Loucy (cell line): ENCODE data around the gene BCL2L13.

Source experiments
- H2AFZ ChIP-seq: fragments of 200-600 bp; sonication (generic); 2 replicates; pipeline ENCODE4 v1.6.0; 2016; ENCODE audit warnings: antibody characterized with exemption, mild to moderate bottlenecking, low read length, moderate library complexity
- H3F3A ChIP-seq: fragments of 200-600 bp; 2 replicates; pipeline ENCODE4 v1.6.0; 2016; ENCODE audit warnings: antibody characterized with exemption, low read depth, mild to moderate bottlenecking
- H3K27me3 ChIP-seq: fragments of 200-600 bp; sonication (generic); 2 replicates; pipeline ENCODE4 v1.6.1; 2014; ENCODE audit warnings: low read length, mild to moderate bottlenecking; ENCODE audit not compliant: insufficient read depth, poor library complexity, severe bottlenecking
- H3K36me3 ChIP-seq: fragments of 200-600 bp; sonication (generic); 2 replicates; pipeline ENCODE4 v1.6.1; 2016; ENCODE audit warnings: low read length; ENCODE audit not compliant: insufficient read depth
- H3K4me1 ChIP-seq: fragments of 200-600 bp; sonication (generic); 2 replicates; pipeline ENCODE4 v1.5.1; 2014; ENCODE audit warnings: low read length, mild to moderate bottlenecking; ENCODE audit not compliant: insufficient read depth, poor library complexity, severe bottlenecking
- H3K4me2 ChIP-seq: fragments of 200-600 bp; sonication (generic); 2 replicates; pipeline ENCODE4 v1.6.0; 2014; ENCODE audit warnings: antibody characterized with exemption, low read length, low read depth, mild to moderate bottlenecking; ENCODE audit not compliant: poor library complexity, severe bottlenecking
- H3K4me3 ChIP-seq: fragments of 200-600 bp; sonication (generic); 2 replicates; pipeline ENCODE4 v1.5.1; 2014; ENCODE audit warnings: low read length, mild to moderate bottlenecking, mixed read lengths; ENCODE audit not compliant: poor library complexity, severe bottlenecking
- H3K79me2 ChIP-seq: fragments of 200-600 bp; sonication (generic); 2 replicates; pipeline ENCODE4 v1.6.1; 2014; ENCODE audit warnings: low read length; ENCODE audit not compliant: insufficient read depth
- H3K9ac ChIP-seq: fragments of 200-600 bp; sonication (generic); 2 replicates; pipeline ENCODE4 v1.6.0; 2014; ENCODE audit warnings: mild to moderate bottlenecking, low read depth, low read length, moderate library complexity; ENCODE audit not compliant: poor library complexity, severe bottlenecking
- H3K9me2 ChIP-seq: fragments of 200-600 bp; sonication (generic); replicated peaks from 2 replicates; pipeline ENCODE4 v1.6.1; 2016; ENCODE audit warnings: low read depth, low read length, mixed read lengths
- H3K9me3 ChIP-seq: fragments of 200-600 bp; sonication (generic); 2 replicates; pipeline ENCODE4 v1.6.1; 2014; ENCODE audit warnings: mild to moderate bottlenecking, antibody characterized with exemption, low read length, low read depth; ENCODE audit not compliant: insufficient read depth
- H4K20me1 ChIP-seq: fragments of 200-600 bp; sonication (generic); 2 replicates; pipeline ENCODE4 v1.6.0; 2014; ENCODE audit warnings: antibody characterized with exemption, low read length, mild to moderate bottlenecking; ENCODE audit not compliant: insufficient read depth, poor library complexity, severe bottlenecking
- CTCF ChIP-seq: fragments of 200-600 bp; sonication (generic); conservative IDR thresholded peaks from 2 replicates; pipeline ENCODE4 v1.5.1; 2014; ENCODE audit warnings: mild to moderate bottlenecking, antibody characterized with exemption, low read length
- EZH2phosphoT487 ChIP-seq: fragments of 200-600 bp; IDR thresholded peaks from 2 replicates; pipeline ENCODE4 v1.6.1; 2018; ENCODE audit warnings: antibody characterized with exemption, mild to moderate bottlenecking, moderate library complexity, borderline replicate concordance

Gene BCL2L13

GRCh38 chr22:17672417-17672991, 33.9 kb downstream of the BCL2L13 start:
- Histone ChIP-seq H3K4me1 (no peaks in the 10 kb centered on the region), H3K36me3 (no peaks in the 10 kb centered on the region), H4K20me1 (no peaks in the 10 kb centered on the region), H3K4me3 (no peak overlapping the region), H3K9me2 (no peaks in the 10 kb centered on the region), H3K27me3 (no peaks in the 10 kb centered on the region), H3K4me2 (no peak overlapping the region), H3K9ac (no peak overlapping the region), H2AFZ (no peak overlapping the region), H3K9me3 (no peaks in the 10 kb centered on the region), H3F3A (no peaks in the 10 kb centered on the region), H3K79me2 (no peaks in the 10 kb centered on the region)
- TF ChIP-seq CTCF (no peak), EZH2phosphoT487 (no peak)

GRCh38 chr22:17674152-17674551, 35.6 kb downstream of the BCL2L13 start:
- no peaks in the 10 kb centered on the region for H3K9me2 ChIP-seq
- no peaks in the 10 kb centered on the region for H3F3A ChIP-seq
- H3K27me3 ChIP-seq: no peaks in the 10 kb centered on the region
- H4K20me1 ChIP-seq: no peaks in the 10 kb centered on the region
- no peaks in the 10 kb centered on the region for H3K79me2 ChIP-seq
- H3K9ac ChIP-seq: no peak overlapping the region
- no peaks in the 10 kb centered on the region for H3K36me3 ChIP-seq
- no peaks in the 10 kb centered on the region for H3K4me1 ChIP-seq
- H3K4me2 ChIP-seq: no peak overlapping the region
- TF ChIP-seq CTCF (no peak), EZH2phosphoT487 (no peak)
- H3K9me3 ChIP-seq: no peaks in the 10 kb centered on the region
- H3K4me3 ChIP-seq: no peak overlapping the region
- no peak overlapping the region for H2AFZ ChIP-seq

- Histone ChIP-seq H3K9ac (no peak overlapping the region), H3K4me2 (no peak overlapping the region), H3K79me2 (no peaks in the 10 kb centered on the region), H3K4me3 (no peak overlapping the region), H3K4me1 (no peaks in the 10 kb centered on the region), H3K27me3 (no peaks in the 10 kb centered on the region), H3K36me3 (no peaks in the 10 kb centered on the region), H3K9me3 (no peaks in the 10 kb centered on the region), H2AFZ (no peak overlapping the region), H3F3A (no peaks in the 10 kb centered on the region), H4K20me1 (no peaks in the 10 kb centered on the region), H3K9me2 (no peaks in the 10 kb centered on the region)
- no peak for TF ChIP-seq EZH2phosphoT487
- TF ChIP-seq CTCF: no peak
Observed at GRCh38 chr22:17675584-17675983, 37.0 kb downstream of the BCL2L13 start.
